H9 (cell line): Measurements from ENCODE around the gene ZSCAN22. TPM values are rescaled to one million over a fixed set of nuclear protein-coding genes. Genes with fewer than 3 reads are reported as not detected.
A peak's percentile ranks its signal among the peaks of the same experiment; 100 is the strongest.
"Not testable (repeated sequence)": the region's sequence is repeated elsewhere in the genome, so short reads cannot be mapped to it uniquely, and the experiment has no call there.

ENCODE experiments used
- DNase-seq: peaks from one replicate; pipeline ENCODE4 v3.0.0-alpha.2; 2017
- H2AFZ ChIP-seq: one replicate; pipeline ENCODE4 v1.6.1; 2013; ENCODE audit warnings: mild to moderate bottlenecking, low read length, control low read depth, moderate library complexity
- H2AK5ac ChIP-seq: 2 replicates; pipeline ENCODE4 v1.6.1; 2013; ENCODE audit warnings: low read length, control low read depth, mixed read lengths; ENCODE audit not compliant: insufficient read length
- H2BK120ac ChIP-seq: one replicate; pipeline ENCODE4 v1.6.1; 2013; ENCODE audit warnings: low read depth, mild to moderate bottlenecking, low read length, control low read depth, inconsistent platforms; ENCODE audit not compliant: poor library complexity, severe bottlenecking
- H2BK12ac ChIP-seq: 2 replicates; pipeline ENCODE4 v1.6.1; 2013; ENCODE audit warnings: low read length, control low read depth, mixed read lengths, low read depth; ENCODE audit not compliant: insufficient read length
- H2BK15ac ChIP-seq: 2 replicates; pipeline ENCODE4 v1.6.1; 2013; ENCODE audit warnings: low read depth, low read length, control low read depth
- H2BK20ac ChIP-seq: one replicate; pipeline ENCODE4 v1.6.1; 2013; ENCODE audit warnings: low read depth, mild to moderate bottlenecking, low read length, control low read depth, inconsistent platforms; ENCODE audit not compliant: poor library complexity, severe bottlenecking
- H2BK5ac ChIP-seq: 2 replicates; pipeline ENCODE4 v1.6.1; 2013; ENCODE audit warnings: low read length, control low read depth, mixed read lengths; ENCODE audit not compliant: insufficient read length
- H3K14ac ChIP-seq: 2 replicates; pipeline ENCODE4 v1.6.1; 2013; ENCODE audit warnings: low read length, control low read depth; ENCODE audit not compliant: insufficient read depth
- H3K18ac ChIP-seq: 2 replicates; pipeline ENCODE4 v1.6.1; 2013; ENCODE audit warnings: low read depth, mild to moderate bottlenecking, mixed read lengths, low read length, control low read depth; ENCODE audit not compliant: insufficient read length
- H3K23ac ChIP-seq: 2 replicates; pipeline ENCODE4 v1.6.1; 2013; ENCODE audit warnings: low read length, control low read depth, mixed read lengths, low read depth; ENCODE audit not compliant: insufficient read length
- H3K23me2 ChIP-seq: 2 replicates; pipeline ENCODE4 v1.6.1; 2013; ENCODE audit warnings: low read depth, mild to moderate bottlenecking, mixed read lengths, low read length, control low read depth; ENCODE audit not compliant: insufficient read length, poor library complexity, severe bottlenecking
- H3K27ac ChIP-seq: 2 replicates; pipeline ENCODE4 v1.5.1; 2013; ENCODE audit warnings: low read length, control low read depth, mixed read lengths, low read depth; ENCODE audit not compliant: insufficient read length
- H3K27me3 ChIP-seq: 2 replicates; pipeline ENCODE4 v1.6.1; 2013; ENCODE audit warnings: low read length, control low read depth, inconsistent platforms; ENCODE audit not compliant: insufficient read depth
- H3K4ac ChIP-seq: 2 replicates; pipeline ENCODE4 v1.6.1; 2013; ENCODE audit warnings: low read depth, mild to moderate bottlenecking, control low read depth, inconsistent platforms, low read length, moderate library complexity
- H3K4me1 ChIP-seq: 2 replicates; pipeline ENCODE4 v1.6.1; 2013; ENCODE audit warnings: low read length, control low read depth, inconsistent platforms; ENCODE audit not compliant: insufficient read depth
- H3K4me2 ChIP-seq: 2 replicates; pipeline ENCODE4 v1.6.1; 2013; ENCODE audit warnings: low read length, control low read depth, mixed read lengths; ENCODE audit not compliant: insufficient read length, insufficient read depth
- H3K56ac ChIP-seq: 2 replicates; pipeline ENCODE4 v1.6.1; 2013; ENCODE audit warnings: low read depth, mild to moderate bottlenecking, mixed read lengths, low read length, control low read depth; ENCODE audit not compliant: insufficient read length
- H3K79me1 ChIP-seq: 2 replicates; pipeline ENCODE4 v1.6.1; 2013; ENCODE audit warnings: low read depth, mild to moderate bottlenecking, moderate library complexity, low read length, control low read depth, inconsistent platforms; ENCODE audit not compliant: insufficient read depth, poor library complexity, severe bottlenecking
- H3K79me2 ChIP-seq: 2 replicates; pipeline ENCODE4 v1.6.1; 2013; ENCODE audit warnings: low read length, control low read depth, inconsistent platforms; ENCODE audit not compliant: insufficient read depth
- H3K9ac ChIP-seq: 2 replicates; pipeline ENCODE4 v1.6.1; 2013; ENCODE audit warnings: low read length, control low read depth, mixed read lengths; ENCODE audit not compliant: insufficient read length; ENCODE audit errors: extremely low read depth
- H3K9me3 ChIP-seq: one replicate; pipeline ENCODE4 v1.6.1; 2013; ENCODE audit warnings: low read depth, low read length, inconsistent platforms; ENCODE audit not compliant: control insufficient read depth
- H3T11ph ChIP-seq: one replicate; pipeline ENCODE4 v1.6.1; 2013; ENCODE audit warnings: mild to moderate bottlenecking, low read length, control low read depth, inconsistent platforms
- H4K20me1 ChIP-seq: one replicate; pipeline ENCODE4 v1.6.1; 2013; ENCODE audit not compliant: control insufficient read depth, insufficient read length, insufficient read depth
- H4K5ac ChIP-seq: 2 replicates; pipeline ENCODE4 v1.6.1; 2013; ENCODE audit warnings: low read depth, mild to moderate bottlenecking, mixed read lengths, low read length, control low read depth; ENCODE audit not compliant: insufficient read length
- H4K8ac ChIP-seq: replicated peaks from 2 replicates; pipeline ENCODE4 v1.6.1; 2013; ENCODE audit warnings: low read length, control low read depth, mixed read lengths, low read depth; ENCODE audit not compliant: insufficient read length
- H4K91ac ChIP-seq: 2 replicates; pipeline ENCODE4 v1.6.1; 2013; ENCODE audit warnings: low read depth, mild to moderate bottlenecking, moderate library complexity, mixed read lengths, low read length, control low read depth; ENCODE audit not compliant: insufficient read length
- H3K27ac Mint-ChIP-seq, 3 experiments: 2 replicates in 2 of 3; 3 replicates in 1 of 3; pipeline ENCODE4 v1.8.0; 2020 to 2021; ENCODE audit warnings: mixed read lengths in 3 of 3, mild to moderate bottlenecking in 1 of 3, moderate library complexity in 1 of 3
- H3K27me3 Mint-ChIP-seq: 2 replicates; pipeline ENCODE4 v1.8.0; 2021; ENCODE audit warnings: low read depth, mild to moderate bottlenecking, moderate library complexity, mixed read lengths
- H3K36me3 Mint-ChIP-seq, 3 experiments: 2 replicates in 2 of 3; 3 replicates in 1 of 3; pipeline ENCODE4 v1.8.0; 2020 to 2021; ENCODE audit warnings: low read depth in 3 of 3, mixed read lengths in 3 of 3; ENCODE audit not compliant: insufficient read depth in 1 of 3
- H3K4me1 Mint-ChIP-seq, 2 experiments: 2 replicates each; pipeline ENCODE4 v1.8.0; 2020; ENCODE audit warnings: mixed read lengths in 2 of 2
- H3K4me3 Mint-ChIP-seq, 2 experiments: 2 replicates in 1 of 2; 3 replicates in 1 of 2; pipeline ENCODE4 v1.8.0; 2020 to 2021; ENCODE audit warnings: mild to moderate bottlenecking in 2 of 2, mixed read lengths in 2 of 2, moderate library complexity in 1 of 2
- H3K9me3 Mint-ChIP-seq, 2 experiments: 2 replicates in 1 of 2; 3 replicates in 1 of 2; pipeline ENCODE4 v1.8.0; 2020; ENCODE audit warnings: mild to moderate bottlenecking in 2 of 2, mixed read lengths in 2 of 2, moderate library complexity in 1 of 2
- WGBS: extraction: QIAGEN DNeasy Blood & Tissue Kit; methylation state at CpG from one replicate; pipeline ENCODE4 v1.1.7; 2013; ENCODE audit warnings: missing lambda C conversion rate, low lambda C conversion rate, mixed read lengths; ENCODE audit not compliant: insufficient read length; ENCODE audit errors: extremely low coverage; 5-methylcytosine and 5-hydroxymethylcytosine counted together
- total RNA-seq: library from RNA; stranded (reverse); gene quantifications from 2 replicates; pipeline ENCODE4 v1.2.1, GENCODE V29; 2021
- TF ChIP-seq, protein P1 (sequence below): fragments of 200-600 bp; sonication (generic); conservative IDR thresholded peaks from 3 replicates; pipeline ENCODE4 v1.8.0; 2021; ENCODE audit warnings: antibody characterized with exemption, mild to moderate bottlenecking

The ZSCAN22 gene
- total RNA-seq, 1 experiment from 2014 or later, result 4.8 TPM

DNA sequence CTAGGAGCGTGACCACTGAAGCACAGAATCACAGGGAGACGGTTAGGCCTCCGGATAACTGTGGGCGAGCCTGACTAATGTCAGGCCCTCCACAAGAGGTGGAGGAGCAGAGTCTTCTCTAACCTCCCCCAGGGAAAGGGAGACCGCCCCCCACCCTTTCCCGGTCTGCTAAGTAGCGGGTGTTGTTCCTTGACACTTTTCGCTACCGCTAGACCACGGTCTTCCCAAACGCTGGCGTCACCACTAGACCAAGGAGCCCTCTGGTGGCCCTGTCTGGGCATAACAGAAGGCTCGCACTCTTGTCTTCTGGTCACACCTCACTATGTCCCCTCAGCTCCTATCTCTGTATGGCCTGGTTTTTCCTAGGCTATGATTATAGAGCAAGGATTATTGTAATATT lies 16.1 kb upstream of the ZSCAN22 start:
- H3K4ac ChIP-seq, H4K8ac ChIP-seq, H2BK12ac ChIP-seq, H3K27me3 Mint-ChIP-seq, H3K4me1 ChIP-seq, H3K79me2 ChIP-seq, H3K18ac ChIP-seq, H2BK15ac ChIP-seq, H3K4me2 ChIP-seq, H2BK120ac ChIP-seq, H2BK5ac ChIP-seq, H3T11ph ChIP-seq, H3K23me2 ChIP-seq, H3K9me3 ChIP-seq, H3K27ac Mint-ChIP-seq, H4K5ac ChIP-seq, H2BK20ac ChIP-seq, H3K9ac ChIP-seq, H3K9me3 Mint-ChIP-seq, H2AFZ ChIP-seq, H4K91ac ChIP-seq, H3K27ac ChIP-seq, H3K23ac ChIP-seq, H2AK5ac ChIP-seq, H3K79me1 ChIP-seq, H3K14ac ChIP-seq, H3K27me3 ChIP-seq, H3K56ac ChIP-seq, H3K4me3 Mint-ChIP-seq, H4K20me1 ChIP-seq: not testable (repeated sequence)
- H3K4me1 Mint-ChIP-seq, result peaks cover 7 to 12% of the 10 kb centered on the region in 2 experiments
- TF ChIP-seq, protein P1, sequence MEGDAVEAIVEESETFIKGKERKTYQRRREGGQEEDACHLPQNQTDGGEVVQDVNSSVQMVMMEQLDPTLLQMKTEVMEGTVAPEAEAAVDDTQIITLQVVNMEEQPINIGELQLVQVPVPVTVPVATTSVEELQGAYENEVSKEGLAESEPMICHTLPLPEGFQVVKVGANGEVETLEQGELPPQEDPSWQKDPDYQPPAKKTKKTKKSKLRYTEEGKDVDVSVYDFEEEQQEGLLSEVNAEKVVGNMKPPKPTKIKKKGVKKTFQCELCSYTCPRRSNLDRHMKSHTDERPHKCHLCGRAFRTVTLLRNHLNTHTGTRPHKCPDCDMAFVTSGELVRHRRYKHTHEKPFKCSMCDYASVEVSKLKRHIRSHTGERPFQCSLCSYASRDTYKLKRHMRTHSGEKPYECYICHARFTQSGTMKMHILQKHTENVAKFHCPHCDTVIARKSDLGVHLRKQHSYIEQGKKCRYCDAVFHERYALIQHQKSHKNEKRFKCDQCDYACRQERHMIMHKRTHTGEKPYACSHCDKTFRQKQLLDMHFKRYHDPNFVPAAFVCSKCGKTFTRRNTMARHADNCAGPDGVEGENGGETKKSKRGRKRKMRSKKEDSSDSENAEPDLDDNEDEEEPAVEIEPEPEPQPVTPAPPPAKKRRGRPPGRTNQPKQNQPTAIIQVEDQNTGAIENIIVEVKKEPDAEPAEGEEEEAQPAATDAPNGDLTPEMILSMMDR, result peak; percentile 74
- DNase-seq, result peak; percentile 63
- no CpG with 5 or more reads among the region's 13 CpGs for WGBS
- H3K36me3 Mint-ChIP-seq, result peaks cover 38 to 80% (median 60%) of the 10 kb centered on the region in 3 experiments
